ENCODE results near the gene AGK.

DNA sequence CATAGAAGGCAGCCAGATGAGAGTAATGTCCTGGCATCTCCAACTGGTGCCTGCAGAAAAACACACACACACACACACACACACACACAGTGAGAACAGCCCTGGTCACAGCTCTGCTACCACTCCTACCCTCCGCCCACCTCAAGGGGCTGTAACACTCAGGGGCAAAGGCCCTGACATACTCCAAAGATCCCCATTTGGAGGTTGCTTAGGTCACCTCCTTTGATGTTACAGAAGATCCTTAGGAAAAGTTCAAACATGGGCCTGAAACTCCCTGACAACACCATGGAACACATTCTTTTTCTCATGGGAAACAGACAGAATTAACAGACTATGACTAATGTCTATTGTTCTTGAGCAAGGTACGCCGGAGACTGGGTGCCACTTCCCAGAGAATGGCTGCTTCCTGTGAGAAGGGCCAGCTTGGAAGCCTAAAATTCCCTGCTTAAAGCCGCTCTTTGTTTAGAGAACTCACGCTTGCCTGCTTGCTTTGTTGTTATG is 123.0 kb downstream of the AGK start:
- TF ChIP-seq, protein P1, sequence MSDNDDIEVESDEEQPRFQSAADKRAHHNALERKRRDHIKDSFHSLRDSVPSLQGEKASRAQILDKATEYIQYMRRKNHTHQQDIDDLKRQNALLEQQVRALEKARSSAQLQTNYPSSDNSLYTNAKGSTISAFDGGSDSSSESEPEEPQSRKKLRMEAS (CRISPR knock-in tag; IDR thresholded peaks at IDR 0.05), result no peak
- TF ChIP-seq, protein P2, sequence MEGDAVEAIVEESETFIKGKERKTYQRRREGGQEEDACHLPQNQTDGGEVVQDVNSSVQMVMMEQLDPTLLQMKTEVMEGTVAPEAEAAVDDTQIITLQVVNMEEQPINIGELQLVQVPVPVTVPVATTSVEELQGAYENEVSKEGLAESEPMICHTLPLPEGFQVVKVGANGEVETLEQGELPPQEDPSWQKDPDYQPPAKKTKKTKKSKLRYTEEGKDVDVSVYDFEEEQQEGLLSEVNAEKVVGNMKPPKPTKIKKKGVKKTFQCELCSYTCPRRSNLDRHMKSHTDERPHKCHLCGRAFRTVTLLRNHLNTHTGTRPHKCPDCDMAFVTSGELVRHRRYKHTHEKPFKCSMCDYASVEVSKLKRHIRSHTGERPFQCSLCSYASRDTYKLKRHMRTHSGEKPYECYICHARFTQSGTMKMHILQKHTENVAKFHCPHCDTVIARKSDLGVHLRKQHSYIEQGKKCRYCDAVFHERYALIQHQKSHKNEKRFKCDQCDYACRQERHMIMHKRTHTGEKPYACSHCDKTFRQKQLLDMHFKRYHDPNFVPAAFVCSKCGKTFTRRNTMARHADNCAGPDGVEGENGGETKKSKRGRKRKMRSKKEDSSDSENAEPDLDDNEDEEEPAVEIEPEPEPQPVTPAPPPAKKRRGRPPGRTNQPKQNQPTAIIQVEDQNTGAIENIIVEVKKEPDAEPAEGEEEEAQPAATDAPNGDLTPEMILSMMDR (IDR thresholded peaks at IDR 0.05), result no peak
- TF ChIP-seq, protein P3, sequence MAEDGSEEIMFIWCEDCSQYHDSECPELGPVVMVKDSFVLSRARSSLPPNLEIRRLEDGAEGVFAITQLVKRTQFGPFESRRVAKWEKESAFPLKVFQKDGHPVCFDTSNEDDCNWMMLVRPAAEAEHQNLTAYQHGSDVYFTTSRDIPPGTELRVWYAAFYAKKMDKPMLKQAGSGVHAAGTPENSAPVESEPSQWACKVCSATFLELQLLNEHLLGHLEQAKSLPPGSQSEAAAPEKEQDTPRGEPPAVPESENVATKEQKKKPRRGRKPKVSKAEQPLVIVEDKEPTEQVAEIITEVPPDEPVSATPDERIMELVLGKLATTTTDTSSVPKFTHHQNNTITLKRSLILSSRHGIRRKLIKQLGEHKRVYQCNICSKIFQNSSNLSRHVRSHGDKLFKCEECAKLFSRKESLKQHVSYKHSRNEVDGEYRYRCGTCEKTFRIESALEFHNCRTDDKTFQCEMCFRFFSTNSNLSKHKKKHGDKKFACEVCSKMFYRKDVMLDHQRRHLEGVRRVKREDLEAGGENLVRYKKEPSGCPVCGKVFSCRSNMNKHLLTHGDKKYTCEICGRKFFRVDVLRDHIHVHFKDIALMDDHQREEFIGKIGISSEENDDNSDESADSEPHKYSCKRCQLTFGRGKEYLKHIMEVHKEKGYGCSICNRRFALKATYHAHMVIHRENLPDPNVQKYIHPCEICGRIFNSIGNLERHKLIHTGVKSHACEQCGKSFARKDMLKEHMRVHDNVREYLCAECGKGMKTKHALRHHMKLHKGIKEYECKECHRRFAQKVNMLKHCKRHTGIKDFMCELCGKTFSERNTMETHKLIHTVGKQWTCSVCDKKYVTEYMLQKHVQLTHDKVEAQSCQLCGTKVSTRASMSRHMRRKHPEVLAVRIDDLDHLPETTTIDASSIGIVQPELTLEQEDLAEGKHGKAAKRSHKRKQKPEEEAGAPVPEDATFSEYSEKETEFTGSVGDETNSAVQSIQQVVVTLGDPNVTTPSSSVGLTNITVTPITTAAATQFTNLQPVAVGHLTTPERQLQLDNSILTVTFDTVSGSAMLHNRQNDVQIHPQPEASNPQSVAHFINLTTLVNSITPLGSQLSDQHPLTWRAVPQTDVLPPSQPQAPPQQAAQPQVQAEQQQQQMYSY (CRISPR knock-in tag; IDR thresholded peaks at IDR 0.05), result no peak
- TF ChIP-seq, protein P4, sequence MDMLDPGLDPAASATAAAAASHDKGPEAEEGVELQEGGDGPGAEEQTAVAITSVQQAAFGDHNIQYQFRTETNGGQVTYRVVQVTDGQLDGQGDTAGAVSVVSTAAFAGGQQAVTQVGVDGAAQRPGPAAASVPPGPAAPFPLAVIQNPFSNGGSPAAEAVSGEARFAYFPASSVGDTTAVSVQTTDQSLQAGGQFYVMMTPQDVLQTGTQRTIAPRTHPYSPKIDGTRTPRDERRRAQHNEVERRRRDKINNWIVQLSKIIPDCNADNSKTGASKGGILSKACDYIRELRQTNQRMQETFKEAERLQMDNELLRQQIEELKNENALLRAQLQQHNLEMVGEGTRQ (CRISPR knock-in tag; IDR thresholded peaks at IDR 0.05), result no peak
- TF ChIP-seq TEAD4 (CRISPR knock-in tag; IDR thresholded peaks at IDR 0.05) (no peak), MYBL2 (CRISPR knock-in tag; IDR thresholded peaks at IDR 0.05) (no peak), FOXP1 (CRISPR knock-in tag; IDR thresholded peaks at IDR 0.05; ENCODE audit: borderline replicate concordance) (no peak), ETV6 (CRISPR knock-in tag; IDR thresholded peaks at IDR 0.05) (no peak), ZNF219 (CRISPR knock-in tag; IDR thresholded peaks at IDR 0.05; ENCODE audit: borderline replicate concordance) (no peak)
